H9 (cell line): ENCODE measurements around the gene RPL5. TPM values are rescaled to one million over a fixed set of nuclear protein-coding genes. Genes with fewer than 3 reads are reported as not detected.

Source experiments
- DNase-seq: peaks from one replicate; pipeline ENCODE4 v3.0.0-alpha.2; 2017
- H2AFZ ChIP-seq: one replicate; pipeline ENCODE4 v1.6.1; 2013; ENCODE audit warnings: mild to moderate bottlenecking, low read length, control low read depth, moderate library complexity
- H2AK5ac ChIP-seq: 2 replicates; pipeline ENCODE4 v1.6.1; 2013; ENCODE audit warnings: low read length, control low read depth, mixed read lengths; ENCODE audit not compliant: insufficient read length
- H2BK120ac ChIP-seq: one replicate; pipeline ENCODE4 v1.6.1; 2013; ENCODE audit warnings: low read depth, mild to moderate bottlenecking, low read length, control low read depth, inconsistent platforms; ENCODE audit not compliant: poor library complexity, severe bottlenecking
- H2BK12ac ChIP-seq: 2 replicates; pipeline ENCODE4 v1.6.1; 2013; ENCODE audit warnings: low read length, control low read depth, mixed read lengths, low read depth; ENCODE audit not compliant: insufficient read length
- H2BK15ac ChIP-seq: 2 replicates; pipeline ENCODE4 v1.6.1; 2013; ENCODE audit warnings: low read depth, low read length, control low read depth
- H2BK20ac ChIP-seq: one replicate; pipeline ENCODE4 v1.6.1; 2013; ENCODE audit warnings: low read depth, mild to moderate bottlenecking, low read length, control low read depth, inconsistent platforms; ENCODE audit not compliant: poor library complexity, severe bottlenecking
- H2BK5ac ChIP-seq: 2 replicates; pipeline ENCODE4 v1.6.1; 2013; ENCODE audit warnings: low read length, control low read depth, mixed read lengths; ENCODE audit not compliant: insufficient read length
- H3K14ac ChIP-seq: 2 replicates; pipeline ENCODE4 v1.6.1; 2013; ENCODE audit warnings: low read length, control low read depth; ENCODE audit not compliant: insufficient read depth
- H3K18ac ChIP-seq: 2 replicates; pipeline ENCODE4 v1.6.1; 2013; ENCODE audit warnings: low read depth, mild to moderate bottlenecking, mixed read lengths, low read length, control low read depth; ENCODE audit not compliant: insufficient read length
- H3K23ac ChIP-seq: 2 replicates; pipeline ENCODE4 v1.6.1; 2013; ENCODE audit warnings: low read length, control low read depth, mixed read lengths, low read depth; ENCODE audit not compliant: insufficient read length
- H3K23me2 ChIP-seq: 2 replicates; pipeline ENCODE4 v1.6.1; 2013; ENCODE audit warnings: low read depth, mild to moderate bottlenecking, mixed read lengths, low read length, control low read depth; ENCODE audit not compliant: insufficient read length, poor library complexity, severe bottlenecking
- H3K27ac ChIP-seq: 2 replicates; pipeline ENCODE4 v1.5.1; 2013; ENCODE audit warnings: low read length, control low read depth, mixed read lengths, low read depth; ENCODE audit not compliant: insufficient read length
- H3K27me3 ChIP-seq: 2 replicates; pipeline ENCODE4 v1.6.1; 2013; ENCODE audit warnings: low read length, control low read depth, inconsistent platforms; ENCODE audit not compliant: insufficient read depth
- H3K4ac ChIP-seq: 2 replicates; pipeline ENCODE4 v1.6.1; 2013; ENCODE audit warnings: low read depth, mild to moderate bottlenecking, control low read depth, inconsistent platforms, low read length, moderate library complexity
- H3K4me1 ChIP-seq: 2 replicates; pipeline ENCODE4 v1.6.1; 2013; ENCODE audit warnings: low read length, control low read depth, inconsistent platforms; ENCODE audit not compliant: insufficient read depth
- H3K4me2 ChIP-seq: 2 replicates; pipeline ENCODE4 v1.6.1; 2013; ENCODE audit warnings: low read length, control low read depth, mixed read lengths; ENCODE audit not compliant: insufficient read length, insufficient read depth
- H3K56ac ChIP-seq: 2 replicates; pipeline ENCODE4 v1.6.1; 2013; ENCODE audit warnings: low read depth, mild to moderate bottlenecking, mixed read lengths, low read length, control low read depth; ENCODE audit not compliant: insufficient read length
- H3K79me1 ChIP-seq: 2 replicates; pipeline ENCODE4 v1.6.1; 2013; ENCODE audit warnings: low read depth, mild to moderate bottlenecking, moderate library complexity, low read length, control low read depth, inconsistent platforms; ENCODE audit not compliant: insufficient read depth, poor library complexity, severe bottlenecking
- H3K79me2 ChIP-seq: 2 replicates; pipeline ENCODE4 v1.6.1; 2013; ENCODE audit warnings: low read length, control low read depth, inconsistent platforms; ENCODE audit not compliant: insufficient read depth
- H3K9ac ChIP-seq: 2 replicates; pipeline ENCODE4 v1.6.1; 2013; ENCODE audit warnings: low read length, control low read depth, mixed read lengths; ENCODE audit not compliant: insufficient read length; ENCODE audit errors: extremely low read depth
- H3K9me3 ChIP-seq: one replicate; pipeline ENCODE4 v1.6.1; 2013; ENCODE audit warnings: low read depth, low read length, inconsistent platforms; ENCODE audit not compliant: control insufficient read depth
- H3T11ph ChIP-seq: one replicate; pipeline ENCODE4 v1.6.1; 2013; ENCODE audit warnings: mild to moderate bottlenecking, low read length, control low read depth, inconsistent platforms
- H4K20me1 ChIP-seq: one replicate; pipeline ENCODE4 v1.6.1; 2013; ENCODE audit not compliant: control insufficient read depth, insufficient read length, insufficient read depth
- H4K5ac ChIP-seq: 2 replicates; pipeline ENCODE4 v1.6.1; 2013; ENCODE audit warnings: low read depth, mild to moderate bottlenecking, mixed read lengths, low read length, control low read depth; ENCODE audit not compliant: insufficient read length
- H4K8ac ChIP-seq: replicated peaks from 2 replicates; pipeline ENCODE4 v1.6.1; 2013; ENCODE audit warnings: low read length, control low read depth, mixed read lengths, low read depth; ENCODE audit not compliant: insufficient read length
- H4K91ac ChIP-seq: 2 replicates; pipeline ENCODE4 v1.6.1; 2013; ENCODE audit warnings: low read depth, mild to moderate bottlenecking, moderate library complexity, mixed read lengths, low read length, control low read depth; ENCODE audit not compliant: insufficient read length
- H3K27ac Mint-ChIP-seq, 3 experiments: 2 replicates in 2 of 3; 3 replicates in 1 of 3; pipeline ENCODE4 v1.8.0; 2020 to 2021; ENCODE audit warnings: mixed read lengths in 3 of 3, mild to moderate bottlenecking in 1 of 3, moderate library complexity in 1 of 3
- H3K27me3 Mint-ChIP-seq: 2 replicates; pipeline ENCODE4 v1.8.0; 2021; ENCODE audit warnings: low read depth, mild to moderate bottlenecking, moderate library complexity, mixed read lengths
- H3K36me3 Mint-ChIP-seq, 3 experiments: 2 replicates in 2 of 3; 3 replicates in 1 of 3; pipeline ENCODE4 v1.8.0; 2020 to 2021; ENCODE audit warnings: low read depth in 3 of 3, mixed read lengths in 3 of 3; ENCODE audit not compliant: insufficient read depth in 1 of 3
- H3K4me1 Mint-ChIP-seq, 2 experiments: 2 replicates each; pipeline ENCODE4 v1.8.0; 2020; ENCODE audit warnings: mixed read lengths in 2 of 2
- H3K4me3 Mint-ChIP-seq, 2 experiments: 2 replicates in 1 of 2; 3 replicates in 1 of 2; pipeline ENCODE4 v1.8.0; 2020 to 2021; ENCODE audit warnings: mild to moderate bottlenecking in 2 of 2, mixed read lengths in 2 of 2, moderate library complexity in 1 of 2
- H3K9me3 Mint-ChIP-seq, 2 experiments: 2 replicates in 1 of 2; 3 replicates in 1 of 2; pipeline ENCODE4 v1.8.0; 2020; ENCODE audit warnings: mild to moderate bottlenecking in 2 of 2, mixed read lengths in 2 of 2, moderate library complexity in 1 of 2
- WGBS: extraction: QIAGEN DNeasy Blood & Tissue Kit; methylation state at CpG from one replicate; pipeline ENCODE4 v1.1.7; 2013; ENCODE audit warnings: missing lambda C conversion rate, low lambda C conversion rate, mixed read lengths; ENCODE audit not compliant: insufficient read length; ENCODE audit errors: extremely low coverage; 5-methylcytosine and 5-hydroxymethylcytosine counted together
- total RNA-seq: library from RNA; stranded (reverse); gene quantifications from 2 replicates; pipeline ENCODE4 v1.2.1, GENCODE V29; 2021
- TF ChIP-seq, protein P1 (sequence below): fragments of 200-600 bp; sonication (generic); conservative IDR thresholded peaks from 3 replicates; pipeline ENCODE4 v1.8.0; 2021; ENCODE audit warnings: antibody characterized with exemption, mild to moderate bottlenecking

RPL5 gene
- total RNA-seq, 1 experiment from 2014 or later, result 1,608 TPM

GRCh38 chr1:92884195-92884594, 52.4 kb downstream of the RPL5 start:
- H3K27me3 Mint-ChIP-seq, result no peaks in the 10 kb centered on the region
- Histone ChIP-seq H3K79me2 (no peaks in the 10 kb centered on the region), H2AK5ac (no peak overlapping the region), H3K23ac (no peak overlapping the region), H3K79me1 (no peaks in the 10 kb centered on the region), H2BK15ac (no peak overlapping the region), H3K9me3 (no peaks in the 10 kb centered on the region), H2BK120ac (no peak overlapping the region), H4K91ac (no peak overlapping the region), H4K8ac (no peak overlapping the region), H3K4me2 (no peak overlapping the region), H3K56ac (no peak overlapping the region), H3K23me2 (no peaks in the 10 kb centered on the region), H2BK20ac (no peak overlapping the region), H4K20me1 (no peaks in the 10 kb centered on the region), H3K14ac (no peak overlapping the region), H3K4me1 (no peaks in the 10 kb centered on the region), H3K4ac (no peak overlapping the region), H3K27ac (no peak overlapping the region), H3K18ac (no peak overlapping the region), H2AFZ (no peak overlapping the region), H3T11ph (no peak overlapping the region), H2BK12ac (no peak overlapping the region), H3K9ac (no peak overlapping the region), H3K27me3 (no peaks in the 10 kb centered on the region), H4K5ac (no peak overlapping the region), H2BK5ac (no peak overlapping the region)
- no peak overlapping the region for H3K4me3 Mint-ChIP-seq
- DNase-seq, result no peak
- peaks cover under 1 to 3% of the 10 kb centered on the region in 2 experiments; a peak in 2 of 5 replicates for H3K9me3 Mint-ChIP-seq
- peaks cover 0 to 2% of the 10 kb centered on the region in 2 experiments; a peak in 1 of 4 replicates for H3K4me1 Mint-ChIP-seq
- H3K27ac Mint-ChIP-seq, result no peak overlapping the region
- H3K36me3 Mint-ChIP-seq, result no peaks in the 10 kb centered on the region
- TF ChIP-seq, protein P1, sequence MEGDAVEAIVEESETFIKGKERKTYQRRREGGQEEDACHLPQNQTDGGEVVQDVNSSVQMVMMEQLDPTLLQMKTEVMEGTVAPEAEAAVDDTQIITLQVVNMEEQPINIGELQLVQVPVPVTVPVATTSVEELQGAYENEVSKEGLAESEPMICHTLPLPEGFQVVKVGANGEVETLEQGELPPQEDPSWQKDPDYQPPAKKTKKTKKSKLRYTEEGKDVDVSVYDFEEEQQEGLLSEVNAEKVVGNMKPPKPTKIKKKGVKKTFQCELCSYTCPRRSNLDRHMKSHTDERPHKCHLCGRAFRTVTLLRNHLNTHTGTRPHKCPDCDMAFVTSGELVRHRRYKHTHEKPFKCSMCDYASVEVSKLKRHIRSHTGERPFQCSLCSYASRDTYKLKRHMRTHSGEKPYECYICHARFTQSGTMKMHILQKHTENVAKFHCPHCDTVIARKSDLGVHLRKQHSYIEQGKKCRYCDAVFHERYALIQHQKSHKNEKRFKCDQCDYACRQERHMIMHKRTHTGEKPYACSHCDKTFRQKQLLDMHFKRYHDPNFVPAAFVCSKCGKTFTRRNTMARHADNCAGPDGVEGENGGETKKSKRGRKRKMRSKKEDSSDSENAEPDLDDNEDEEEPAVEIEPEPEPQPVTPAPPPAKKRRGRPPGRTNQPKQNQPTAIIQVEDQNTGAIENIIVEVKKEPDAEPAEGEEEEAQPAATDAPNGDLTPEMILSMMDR, result no peak
- no CpG with 5 or more reads among the region's 1 CpG for WGBS
